ENCODE data around the gene BBIP1.

- TF ChIP-seq CTCF (conservative IDR thresholded peaks at IDR 0.05; ENCODE audit: low read depth, low read length), result no peak
- TF ChIP-seq EZH2 (IDR thresholded peaks at IDR 0.05; ENCODE audit: low read length, unreplicated experiment), result no peak
- no peak for TF ChIP-seq EZH2phosphoT487 (IDR thresholded peaks at IDR 0.05; ENCODE audit: borderline replicate concordance, low read length)
These were observed 2.2 kb downstream of the BBIP1 start for GRCh38 chr10:110916554-110917346.

Measured in PC-3 (cell line).